ENCODE data around the gene SLC22A1. TPM values are rescaled to one million over a fixed set of nuclear protein-coding genes. Genes with fewer than 3 reads are reported as not detected.

Gene SLC22A1
- total RNA-seq, 3 donors from 2014 or later (not counting 1 experiment from before 2014, with no cell fraction given) = 1.4 to 4.5 (median 3.0) TPM

GRCh38 chr6:160190973-160191372 is 69.4 kb downstream of the SLC22A1 start:
- peaks cover 5% of the 10 kb centered on the region for H3K9me3 ChIP-seq (ENCODE audit: control insufficient read depth, insufficient read depth, low read length)
- Mint-ChIP-seq H3K9me3 (peaks cover 6 to 16% of the 10 kb centered on the region in 2 donors), H3K4me3 (no peak overlapping the region), H3K27ac (no peak overlapping the region), H3K27me3 (ENCODE audit: low read depth in 2 of 2) (peaks cover 10 to 14% of the 10 kb centered on the region in 2 donors), H3K4me1 (no peaks in the 10 kb centered on the region), H3K36me3 (peaks cover 39% of the 10 kb centered on the region)
- DNase-seq (no peak), ATAC-seq (no peak)
- H3K36me3 ChIP-seq (ENCODE audit: control insufficient read depth, insufficient read depth, low read length) = no peaks in the 10 kb centered on the region
- TF ChIP-seq CTCF (IDR thresholded peaks at IDR 0.05) = no peak
- intact Hi-C loops (cut with micrococcal nuclease) = no loop called here
- H3K4me1 ChIP-seq (ENCODE audit: control insufficient read depth, insufficient read depth, low read length) = no peaks in the 10 kb centered on the region
- no peak overlapping the region for H3K27ac ChIP-seq (ENCODE audit: low read length)
- H3K4me3 ChIP-seq (ENCODE audit: low read length) = no peak overlapping the region
- H3K27me3 ChIP-seq (ENCODE audit: control insufficient read depth, insufficient read depth, low read length) = no peaks in the 10 kb centered on the region

GRCh38 chr6:160192840-160193239 is 71.2 kb downstream of the SLC22A1 start:
- no peaks in the 10 kb centered on the region for H3K4me1 ChIP-seq (ENCODE audit: control insufficient read depth, insufficient read depth, low read length)
- DNase-seq (no peak), ATAC-seq (no peak)
- H3K4me3 Mint-ChIP-seq = no peak overlapping the region
- intact Hi-C loops (cut with micrococcal nuclease) = no loop called here
- no peak overlapping the region for H3K27ac ChIP-seq (ENCODE audit: low read length)
- WGBS (ENCODE audit: insufficient coverage) = no CpG with 5 or more reads among the region's 1 CpG
- H3K4me3 ChIP-seq (ENCODE audit: low read length) = no peak overlapping the region
- TF ChIP-seq CTCF (IDR thresholded peaks at IDR 0.05) = no peak
- no peak overlapping the region for H3K27ac Mint-ChIP-seq
- H3K36me3 ChIP-seq (ENCODE audit: control insufficient read depth, insufficient read depth, low read length) = no peaks in the 10 kb centered on the region
- no peaks in the 10 kb centered on the region for H3K4me1 Mint-ChIP-seq
- peaks cover 6 to 16% of the 10 kb centered on the region in 2 donors for H3K9me3 Mint-ChIP-seq
- peaks cover 5% of the 10 kb centered on the region for H3K9me3 ChIP-seq (ENCODE audit: control insufficient read depth, insufficient read depth, low read length)
- no peaks in the 10 kb centered on the region for H3K27me3 ChIP-seq (ENCODE audit: control insufficient read depth, insufficient read depth, low read length)
- H3K36me3 Mint-ChIP-seq = peaks cover 40% of the 10 kb centered on the region
- peaks cover 11 to 29% of the 10 kb centered on the region in 2 donors for H3K27me3 Mint-ChIP-seq (ENCODE audit: low read depth in 2 of 2)

- H3K9me3 Mint-ChIP-seq = peaks cover 6 to 16% of the 10 kb centered on the region in 2 donors
- no peak for TF ChIP-seq CTCF (IDR thresholded peaks at IDR 0.05)
- H3K9me3 ChIP-seq (ENCODE audit: control insufficient read depth, insufficient read depth, low read length) = peaks cover 5% of the 10 kb centered on the region
- no peaks in the 10 kb centered on the region for H3K4me1 ChIP-seq (ENCODE audit: control insufficient read depth, insufficient read depth, low read length)
- no peak overlapping the region for H3K27ac Mint-ChIP-seq
- no peak for ATAC-seq
- H3K36me3 ChIP-seq (ENCODE audit: control insufficient read depth, insufficient read depth, low read length) = no peaks in the 10 kb centered on the region
- peaks cover 10 to 31% of the 10 kb centered on the region in 2 donors for H3K27me3 Mint-ChIP-seq (ENCODE audit: low read depth in 2 of 2)
- H3K27ac ChIP-seq (ENCODE audit: low read length) = no peak overlapping the region
- H3K4me3 ChIP-seq (ENCODE audit: low read length) = no peak overlapping the region
- no peak for DNase-seq
- H3K36me3 Mint-ChIP-seq = peaks cover 40% of the 10 kb centered on the region
- H3K4me3 Mint-ChIP-seq = no peak overlapping the region
- H3K4me1 Mint-ChIP-seq = no peaks in the 10 kb centered on the region
- intact Hi-C loops (cut with micrococcal nuclease) = no loop called here
- no CpG with 5 or more reads among the region's 1 CpG for WGBS (ENCODE audit: insufficient coverage)
- H3K27me3 ChIP-seq (ENCODE audit: control insufficient read depth, insufficient read depth, low read length) = no peaks in the 10 kb centered on the region
Measured at GRCh38 chr6:160194808-160195207, 73.2 kb downstream of the SLC22A1 start.

- TF ChIP-seq CTCF (IDR thresholded peaks at IDR 0.05) = no peak
- Histone ChIP-seq H3K27me3 (ENCODE audit: control insufficient read depth, insufficient read depth, low read length) (no peaks in the 10 kb centered on the region), H3K36me3 (ENCODE audit: control insufficient read depth, insufficient read depth, low read length) (no peaks in the 10 kb centered on the region), H3K4me3 (ENCODE audit: low read length) (no peak overlapping the region), H3K27ac (ENCODE audit: low read length) (no peak overlapping the region), H3K4me1 (ENCODE audit: control insufficient read depth, insufficient read depth, low read length) (no peaks in the 10 kb centered on the region), H3K9me3 (ENCODE audit: control insufficient read depth, insufficient read depth, low read length) (no peaks in the 10 kb centered on the region)
- Mint-ChIP-seq H3K4me1 (no peaks in the 10 kb centered on the region), H3K36me3 (peaks cover 30% of the 10 kb centered on the region), H3K9me3 (peaks cover 4 to 10% of the 10 kb centered on the region in 2 donors), H3K27ac (no peak overlapping the region), H3K27me3 (ENCODE audit: low read depth in 2 of 2) (peaks cover 14 to 49% of the 10 kb centered on the region in 2 donors), H3K4me3 (no peak overlapping the region)
- DNase-seq = no peak
- intact Hi-C loops (cut with micrococcal nuclease) = no loop called here
- no peak for ATAC-seq
Measured at GRCh38 chr6:160197662-160198061, 76.0 kb downstream of the SLC22A1 start.

Measured in natural killer cell (primary cell).